Activated CD8-positive, alpha-beta T cell treated with anti-CD3 and anti-CD28 coated beads for 36 hours (primary cell): Measurements from ENCODE around the gene SIRPB2. TPM values are rescaled to one million over a fixed set of nuclear protein-coding genes. Genes with fewer than 3 reads are reported as not detected.

Experiments used
- ATAC-seq: fragments of 200-7000 bp; cut with Tn5 transposase; one replicate; pipeline ENCODE4 v1.10.0; 2021; ENCODE audit warnings: mild to moderate bottlenecking, moderate library complexity
- CTCF ChIA-PET: fragments of 350-600 bp; sonication (Branson Sonifier 250); formaldehyde crosslinking; loops from one replicate; lab custom pipeline; 2021; ENCODE audit warnings: antibody characterized with exemption; lab: Charles Lee
- POLR2A ChIA-PET: fragments of 350-600 bp; sonication (Branson Sonifier 250); formaldehyde crosslinking; loops from one replicate; lab custom pipeline; 2021; ENCODE audit warnings: antibody characterized with exemption; lab: Charles Lee
- DNase-seq: peaks from one replicate; pipeline ENCODE4 v3.0.0-alpha.2; 2020
- H3K27ac Mint-ChIP-seq: one replicate; pipeline ENCODE4 v1.8.0; 2021; ENCODE audit warnings: mild to moderate bottlenecking, mixed read lengths
- H3K27me3 Mint-ChIP-seq: one replicate; pipeline ENCODE4 v1.8.0; 2021; ENCODE audit warnings: mixed read lengths
- H3K36me3 Mint-ChIP-seq: one replicate; pipeline ENCODE4 v1.8.0; 2021; ENCODE audit warnings: low read depth, mixed read lengths
- H3K4me1 Mint-ChIP-seq: one replicate; pipeline ENCODE4 v1.8.0; 2021; ENCODE audit warnings: low read depth, mixed read lengths
- H3K4me3 Mint-ChIP-seq: one replicate; pipeline ENCODE4 v1.8.0; 2021; ENCODE audit warnings: mild to moderate bottlenecking, moderate library complexity, mixed read lengths
- H3K9me3 Mint-ChIP-seq: one replicate; pipeline ENCODE4 v1.8.0; 2021; ENCODE audit warnings: mixed read lengths
- CTCF ChIP-seq: fragments of 200-600 bp; IDR thresholded peaks from one replicate; pipeline ENCODE4 v1.8.0; 2022; ENCODE audit warnings: antibody characterized with exemption, mild to moderate bottlenecking
- intact Hi-C: fragments of 100-400 bp; cut with micrococcal nuclease; formaldehyde crosslinking; loops from one replicate; pipeline ENCODE4 v1.10.0; 2022
- total RNA-seq, 2 experiments: library from RNA; stranded (reverse); gene quantifications; one replicate each; pipeline ENCODE4 v1.2.3, GENCODE V29; 2021

Gene SIRPB2
- total RNA-seq, 2 experiments from 2014 or later = not detected

GRCh38 chr20:1429143-1429728, 62.0 kb downstream of the SIRPB2 start:
- no peaks in the 10 kb centered on the region for H3K9me3 Mint-ChIP-seq
- TF ChIP-seq CTCF = no peak
- DNase-seq (no peak), ATAC-seq (no peak)
- ChIA-PET POLR2A (interaction anchor here (0.6 kb wide), 1 partner anchor 230 kb away, joined by 3 read pairs; no protein-coding TSS in a partner anchor), CTCF (no interaction called here)
- intact Hi-C loops = no loop called here
- no peak overlapping the region for H3K27ac Mint-ChIP-seq
- H3K4me1 Mint-ChIP-seq = peaks cover 12% of the 10 kb centered on the region
- H3K36me3 Mint-ChIP-seq = no peaks in the 10 kb centered on the region
- H3K4me3 Mint-ChIP-seq = no peak overlapping the region
- H3K27me3 Mint-ChIP-seq = peaks cover 4% of the 10 kb centered on the region

GRCh38 chr20:1427457-1428054, 63.7 kb downstream of the SIRPB2 start:
- no peak for TF ChIP-seq CTCF
- Mint-ChIP-seq H3K4me3 (no peak overlapping the region), H3K27me3 (peaks cover 5% of the 10 kb centered on the region), H3K27ac (no peak overlapping the region), H3K4me1 (peaks cover 9% of the 10 kb centered on the region), H3K9me3 (no peaks in the 10 kb centered on the region), H3K36me3 (no peaks in the 10 kb centered on the region)
- intact Hi-C loops = no loop called here
- ATAC-seq (no peak), DNase-seq (no peak)
- ChIA-PET POLR2A (interaction anchor here (1.6 kb wide), 1 partner anchor 38 kb away, joined by 3 read pairs; no protein-coding TSS in a partner anchor), CTCF (interaction anchor here (1.3 kb wide), 1 partner anchor 11 kb away, joined by 4 read pairs; no protein-coding TSS in a partner anchor)

- DNase-seq = no peak
- no peak for ATAC-seq
- Mint-ChIP-seq H3K4me1 (peaks cover 9% of the 10 kb centered on the region), H3K27me3 (peaks cover 5% of the 10 kb centered on the region), H3K36me3 (no peaks in the 10 kb centered on the region), H3K9me3 (no peaks in the 10 kb centered on the region), H3K4me3 (no peak overlapping the region), H3K27ac (no peak overlapping the region)
- CTCF ChIA-PET = interaction anchor here (1.3 kb wide), 1 partner anchor 9 kb away, joined by 4 read pairs; no protein-coding TSS in a partner anchor
- POLR2A ChIA-PET = interaction anchor here (0.7 to 1.6 kb wide), 3 partner anchors 18 to 81 kb away, joined by 3 read pairs; no protein-coding TSS in a partner anchor
- intact Hi-C loops = no loop called here
- no peak for TF ChIP-seq CTCF
These were observed 64.9 kb downstream of the SIRPB2 start for GRCh38 chr20:1426231-1426849.

Other genes starting within 250 kb of the SIRPB2 start
- 1 to 10 TPM; 3.7 to 4.1 TPM for gene SNPH, start 225.1 kb downstream of the SIRPB2 start, total RNA-seq
- gene SDCBP2, start 162.3 kb downstream of the SIRPB2 start, total RNA-seq = 1 to 10 TPM; 3.0 to 3.7 TPM
- 100 to 1,000 TPM; 259 to 282 TPM for gene FKBP1A, start 98.4 kb downstream of the SIRPB2 start, total RNA-seq
- gene NSFL1C, start 24.6 kb downstream of the SIRPB2 start, total RNA-seq = 10 to 100 TPM; 67.2 to 67.9 TPM
- not detected for gene SIRPD, start 66.3 kb upstream of the SIRPB2 start, total RNA-seq
- gene SIRPB1, start 128.6 kb upstream of the SIRPB2 start, total RNA-seq = under 1 TPM; 0.83 to 0.92 TPM
- 10 to 100 TPM; 45.4 to 48.6 TPM for gene SIRPG, start 166.4 kb upstream of the SIRPB2 start, total RNA-seq